HG03575 (cell line): ENCODE measurements around the gene EYA2.
"Not testable (repeated sequence)": the region's sequence is repeated elsewhere in the genome, so short reads cannot be mapped to it uniquely, and the experiment has no call there.

Experiments
- ATAC-seq: cut with Tn5 transposase; IDR thresholded peaks from one replicate; pipeline ENCODE4 v1.9.1; 2021; ENCODE audit not compliant: unreplicated experiment, insufficient number of reproducible peaks, low FRiP score; ENCODE audit errors: extremely low read depth

Gene EYA2

GRCh38 chr20:46894579-46894958 lies at the start of gene EYA2:
Gene EYA2, plus strand, starts transcription at chr20:46894843. Its CDS starts 95,168 bp downstream, at chr20:46990011.
- ATAC-seq, result no peak

DNA sequence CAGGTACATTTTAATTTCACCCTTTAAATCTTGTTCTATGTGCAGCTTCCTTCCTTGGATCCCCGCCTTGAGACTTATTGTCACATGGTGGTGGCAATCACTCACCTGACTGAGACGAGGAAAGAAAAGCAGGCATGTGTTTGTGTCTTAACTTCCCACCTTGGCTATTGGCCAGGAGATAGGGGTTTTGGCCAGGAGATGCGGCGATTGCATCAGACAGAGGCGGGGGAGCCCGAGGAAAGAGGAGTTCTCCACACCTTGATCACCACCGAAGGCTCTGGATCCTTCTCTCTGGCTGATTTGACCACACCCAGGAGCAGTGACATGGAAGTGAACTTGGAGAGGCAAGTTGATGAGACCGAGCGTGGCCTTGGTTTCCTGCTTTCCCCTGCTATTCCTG lies 49.7 kb upstream of the EYA2 start:
- ATAC-seq, result no peak

- ATAC-seq, result no peak
Measured at GRCh38 chr20:46849269-46849668, 45.4 kb upstream of the EYA2 start.

- ATAC-seq, result no peak
Measured at GRCh38 chr20:46849751-46850150, 44.9 kb upstream of the EYA2 start.

GRCh38 chr20:46850416-46850815 lies 44.2 kb upstream of the EYA2 start:
- no peak for ATAC-seq

DNA sequence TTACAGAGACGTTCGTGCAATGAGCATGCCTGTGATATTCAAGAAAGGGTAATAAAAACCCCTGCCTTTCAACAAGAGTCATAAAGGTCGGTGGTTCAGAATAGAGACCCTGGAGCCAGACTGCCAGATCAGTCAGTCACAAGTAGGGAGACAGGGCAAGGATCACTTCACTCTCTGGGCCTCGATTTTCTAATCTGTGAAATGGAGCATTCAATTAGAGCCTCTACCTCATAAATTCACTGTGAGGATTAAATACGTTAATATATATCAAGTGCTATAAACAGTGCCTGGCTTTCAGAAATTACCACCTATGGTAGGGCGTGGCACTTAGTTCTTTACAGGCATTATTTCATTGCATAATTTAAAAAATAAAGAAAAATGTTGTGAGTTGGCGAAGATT lies 43.7 kb upstream of the EYA2 start:
- no peak for ATAC-seq

DNA sequence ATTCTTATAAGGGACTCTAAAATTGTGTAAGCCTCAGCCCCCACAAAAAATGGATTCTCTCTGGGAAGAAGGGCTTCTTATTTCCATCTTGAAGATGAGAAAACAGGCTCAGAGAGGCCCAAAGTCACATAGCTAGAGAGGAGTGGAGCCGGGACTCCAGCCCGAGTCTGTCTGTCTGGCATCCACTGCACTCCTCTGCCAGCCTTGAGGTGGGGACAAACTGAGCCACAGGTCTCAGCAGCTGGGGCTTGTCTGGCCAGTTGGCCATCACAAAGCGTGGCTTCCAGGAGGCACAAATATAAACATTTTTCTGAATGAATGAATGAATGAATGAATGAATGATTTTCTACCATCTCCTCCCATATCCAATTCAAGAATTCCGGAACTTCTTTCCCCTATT lies 42.9 kb upstream of the EYA2 start:
- ATAC-seq, result no peak

DNA sequence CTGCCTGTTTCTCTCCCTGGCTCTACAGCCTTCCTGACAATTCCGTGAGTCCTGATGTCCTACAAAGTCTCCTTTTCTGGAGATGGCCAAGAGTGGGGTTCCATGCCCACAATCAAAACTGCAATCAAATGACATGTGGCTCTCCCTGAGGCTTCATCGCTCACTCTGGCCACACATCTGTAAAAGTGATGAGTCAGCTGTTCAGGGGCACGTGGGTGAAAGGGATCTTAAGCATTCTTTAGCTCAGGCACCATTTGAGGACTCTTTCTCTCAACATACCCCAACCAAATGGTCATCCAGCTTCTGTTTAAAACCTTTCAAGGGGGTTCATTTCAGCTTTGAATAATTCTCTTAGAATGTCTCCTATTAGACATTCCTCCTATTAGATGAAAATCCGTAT lies 42.3 kb upstream of the EYA2 start:
- no peak for ATAC-seq

- ATAC-seq, result no peak
Measured at GRCh38 chr20:46853926-46854325, 40.7 kb upstream of the EYA2 start.

DNA sequence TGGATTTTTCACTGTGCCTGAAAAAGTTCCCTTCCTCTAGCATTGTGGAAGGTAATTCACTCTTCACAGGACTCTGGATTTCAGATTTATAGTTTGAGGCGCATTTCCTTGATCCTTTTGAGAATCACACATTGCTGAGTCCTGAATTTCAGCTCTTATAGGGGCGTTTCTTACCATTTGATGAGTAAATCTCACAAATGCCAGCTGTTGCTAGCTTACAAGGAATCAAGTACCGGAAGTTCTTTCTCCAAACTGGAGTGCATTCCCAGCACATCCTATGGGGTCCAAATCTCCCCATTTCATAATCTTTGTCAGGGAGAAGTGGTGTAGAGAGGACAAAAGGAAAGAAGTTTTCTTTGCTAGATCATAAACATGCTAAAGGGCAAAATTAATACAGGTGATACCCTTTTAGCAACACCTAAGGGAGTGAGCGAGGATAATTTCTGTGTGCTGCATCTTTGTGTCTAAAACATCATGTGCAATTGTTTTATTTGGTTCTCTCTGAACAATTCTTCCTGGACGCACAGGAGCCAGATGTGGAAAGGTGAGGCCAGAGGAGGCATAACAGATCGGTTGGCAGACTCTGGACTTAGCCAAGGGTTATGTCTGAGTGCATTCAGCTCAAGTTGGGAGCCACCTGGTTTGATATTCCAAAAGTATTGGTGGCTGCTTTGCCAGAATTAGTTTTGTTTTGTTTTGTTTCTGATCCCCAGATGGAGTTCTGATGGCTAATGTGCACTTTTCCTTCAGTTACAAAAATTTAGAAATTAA lies 37.4 kb upstream of the EYA2 start:
- no peak for ATAC-seq

DNA sequence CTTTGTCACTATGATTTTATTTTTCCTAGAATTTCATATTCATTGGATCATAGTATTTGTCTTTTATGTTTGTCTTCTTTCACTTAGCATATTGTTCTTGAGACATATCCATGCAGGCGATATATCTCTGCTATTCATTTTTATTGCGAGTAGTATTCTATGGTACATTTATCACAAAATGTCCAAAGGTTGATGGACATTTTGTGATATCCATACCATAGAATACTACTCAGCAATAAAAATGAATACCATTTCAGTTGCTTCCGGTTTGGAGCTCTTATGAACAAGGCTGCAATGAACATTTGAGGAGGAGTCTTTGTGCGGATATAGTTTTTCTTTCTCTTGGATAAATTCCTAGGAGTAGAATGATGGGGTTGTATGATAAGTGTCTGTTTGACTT lies 28.8 kb upstream of the EYA2 start:
- no peak for ATAC-seq

DNA sequence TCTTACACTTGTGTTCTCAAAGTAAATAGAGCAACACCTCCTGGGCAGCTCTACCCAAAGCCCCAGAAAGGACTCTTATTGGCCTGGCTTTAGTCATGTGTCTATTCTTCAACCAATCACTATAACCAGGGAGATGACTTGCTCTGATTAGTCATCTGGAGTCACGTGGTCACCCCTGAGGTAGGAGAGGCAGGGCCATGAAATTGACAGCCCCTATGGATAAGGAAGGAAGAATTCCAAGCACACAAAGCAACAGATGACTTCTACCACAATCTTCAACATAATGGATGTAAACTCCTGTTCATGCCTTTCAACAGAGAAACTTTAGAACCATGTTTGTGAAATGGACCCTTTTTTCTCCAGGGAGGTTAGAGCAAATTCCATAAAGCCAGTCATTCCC lies 24.6 kb upstream of the EYA2 start:
- no peak for ATAC-seq

GRCh38 chr20:46872328-46873211 lies 22.1 kb upstream of the EYA2 start:
- ATAC-seq, result no peak

DNA sequence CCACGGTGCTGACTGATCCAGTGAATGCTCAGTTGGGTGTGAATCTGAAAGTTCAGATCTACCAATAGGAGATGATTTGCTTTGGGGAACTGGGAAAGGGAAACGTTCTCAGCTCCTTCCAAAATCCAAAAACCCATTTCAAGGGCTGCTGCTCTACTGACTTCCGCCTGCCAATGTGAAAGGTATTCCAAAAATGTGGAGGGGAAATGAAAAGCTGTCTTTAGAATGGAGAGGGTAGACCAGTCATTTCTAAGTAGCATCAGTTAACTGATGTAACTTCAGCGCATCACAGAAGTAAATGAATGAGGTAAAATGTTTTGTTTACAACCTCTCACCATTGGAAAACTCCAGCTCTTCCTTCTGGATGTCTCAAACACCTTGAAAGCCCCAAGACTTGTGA lies 19.6 kb upstream of the EYA2 start:
- ATAC-seq, result no peak

DNA sequence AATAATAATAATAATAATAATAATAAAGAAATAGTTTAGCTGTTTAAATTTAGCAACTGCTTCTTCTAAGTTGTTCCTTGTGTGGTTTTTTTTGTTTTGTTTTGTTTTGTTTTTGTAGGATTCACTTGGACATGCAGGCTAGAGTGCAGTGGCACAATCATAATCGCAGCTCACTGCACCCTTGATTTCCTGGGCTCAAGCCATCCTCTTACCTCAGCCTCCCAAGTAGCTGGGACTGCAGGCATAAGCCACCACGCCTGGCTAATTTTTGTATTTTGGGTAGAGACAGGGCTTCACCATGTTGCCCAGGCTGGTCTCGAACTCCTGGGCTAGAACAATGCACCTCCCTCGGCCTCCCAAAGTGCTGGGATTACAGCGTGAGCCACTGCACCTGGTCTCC lies 15.3 kb upstream of the EYA2 start:
- ATAC-seq, result no peak

- not testable (repeated sequence) for ATAC-seq
Measured at GRCh38 chr20:46879963-46880362, 14.7 kb upstream of the EYA2 start.

- no peak for ATAC-seq
Measured at GRCh38 chr20:46883892-46884291, 10.8 kb upstream of the EYA2 start.

GRCh38 chr20:46890682-46891081 lies 4.0 kb upstream of the EYA2 start:
- ATAC-seq, result no peak

DNA sequence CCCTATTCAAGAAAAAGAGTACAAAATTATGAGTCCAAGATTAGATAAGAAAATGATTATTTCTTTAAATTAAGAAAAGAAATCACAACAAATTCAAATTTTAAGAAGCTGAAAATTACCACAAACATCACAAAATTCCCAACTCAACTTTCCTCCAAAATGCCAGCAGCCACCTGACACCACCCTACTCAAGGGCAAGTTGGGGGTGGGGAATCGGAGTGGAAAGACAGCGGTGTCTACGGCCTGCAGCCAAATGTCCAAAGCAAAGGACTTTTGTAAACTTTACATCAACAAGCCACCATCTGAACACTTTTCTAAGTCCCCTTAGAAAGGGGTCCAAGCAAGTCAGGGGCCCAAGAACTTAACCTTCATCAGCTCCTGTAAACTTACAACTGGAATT lies 1.6 kb upstream of the EYA2 start:
- no peak for ATAC-seq

DNA sequence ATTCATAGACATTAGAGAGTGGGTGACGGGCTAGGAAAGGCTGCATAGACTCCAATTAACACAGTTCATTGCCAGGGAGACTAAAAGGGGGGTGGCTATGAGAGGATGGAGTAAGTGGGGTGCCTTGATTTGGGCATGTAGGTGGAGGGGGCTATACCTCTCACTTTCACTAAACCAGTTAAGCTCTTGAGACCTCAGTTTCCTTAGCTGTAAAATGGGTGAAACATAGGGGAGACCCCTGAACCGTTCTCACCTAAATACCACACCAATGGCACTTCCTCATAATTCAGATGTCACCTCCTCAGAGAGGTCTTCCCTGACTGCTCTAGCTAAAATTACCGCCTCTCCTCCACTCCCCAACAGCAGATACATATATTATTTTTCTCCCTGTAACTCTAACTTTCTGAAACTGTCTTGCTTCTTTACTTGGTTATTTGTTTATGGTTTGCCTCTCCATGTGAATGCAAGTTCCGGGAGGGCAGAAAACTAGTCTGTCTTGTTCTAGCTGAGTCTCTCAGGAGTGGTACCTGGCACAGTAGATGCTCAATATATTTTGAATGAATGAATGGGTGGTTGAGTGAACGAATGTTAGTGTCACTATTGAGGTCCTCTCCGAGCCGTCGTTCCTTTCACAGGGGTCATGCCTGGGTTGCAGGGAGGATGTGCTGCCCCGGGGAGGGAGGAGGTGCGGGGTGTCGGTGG lies 615 bp upstream of the EYA2 start:
- ATAC-seq, result no peak
